Left forelimb (tissue), 1 donor: ENCODE measurements around the gene TMEM238L.
"Not testable (repeated sequence)": the region's sequence is repeated elsewhere in the genome, so short reads cannot be mapped to it uniquely, and the experiment has no call there.

Source experiments
- DNase-seq: peaks from one replicate; pipeline ENCODE4 v3.0.0-alpha.2; 2018; ENCODE audit warnings: low spot score

The TMEM238L gene, protein sequence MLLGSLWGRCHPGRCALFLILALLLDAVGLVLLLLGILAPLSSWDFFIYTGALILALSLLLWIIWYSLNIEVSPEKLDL

GRCh38 chr17:10803830-10804475, at the start of gene TMEM238L:
Gene TMEM238L, minus strand, starts transcription at chr17:10804099. Its CDS starts 136 bp downstream, at chr17:10803963.
- peak; percentile 51 for DNase-seq

GRCh38 chr17:10846636-10847035, 42.7 kb upstream of the TMEM238L start:
- not testable (repeated sequence) for DNase-seq

- no peak for DNase-seq
Observed at GRCh38 chr17:10845388-10845751, 41.5 kb upstream of the TMEM238L start.

- DNase-seq, result peak; percentile 80
Observed at GRCh38 chr17:10844621-10845387, 40.9 kb upstream of the TMEM238L start.

GRCh38 chr17:10843811-10844210, 39.9 kb upstream of the TMEM238L start:
- DNase-seq, result no peak

- no peak for DNase-seq
Observed at GRCh38 chr17:10842658-10843057, 38.8 kb upstream of the TMEM238L start.

DNA sequence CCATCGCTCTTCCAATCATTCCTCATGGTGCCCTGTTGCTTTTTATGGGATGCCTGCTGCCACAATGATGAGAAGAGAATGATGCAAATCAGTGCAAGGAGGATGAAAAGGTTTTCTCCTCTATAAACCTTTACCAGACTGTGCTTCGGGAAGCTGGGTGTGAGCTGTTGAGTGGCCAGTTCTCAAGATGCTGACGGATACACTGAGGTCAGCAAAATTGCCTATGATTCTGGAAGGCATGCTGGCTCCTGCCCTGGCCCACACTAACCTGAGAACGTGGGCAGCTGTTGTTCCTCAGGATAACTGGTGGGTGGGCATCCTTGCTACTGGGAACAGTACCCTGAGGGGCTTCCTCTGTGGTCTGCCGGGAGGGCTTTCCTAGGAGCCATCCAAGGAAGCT, 34.8 kb upstream of the TMEM238L start:
- no peak for DNase-seq

- no peak for DNase-seq
Observed at GRCh38 chr17:10837921-10838320, 34.0 kb upstream of the TMEM238L start, which contains the start of gene PIRT. Gene PIRT, minus strand, starts transcription at chr17:10838087. Its CDS starts 12,442 bp downstream, at chr17:10825645.

GRCh38 chr17:10836966-10837590, 33.2 kb upstream of the TMEM238L start:
- no peak for DNase-seq

DNA sequence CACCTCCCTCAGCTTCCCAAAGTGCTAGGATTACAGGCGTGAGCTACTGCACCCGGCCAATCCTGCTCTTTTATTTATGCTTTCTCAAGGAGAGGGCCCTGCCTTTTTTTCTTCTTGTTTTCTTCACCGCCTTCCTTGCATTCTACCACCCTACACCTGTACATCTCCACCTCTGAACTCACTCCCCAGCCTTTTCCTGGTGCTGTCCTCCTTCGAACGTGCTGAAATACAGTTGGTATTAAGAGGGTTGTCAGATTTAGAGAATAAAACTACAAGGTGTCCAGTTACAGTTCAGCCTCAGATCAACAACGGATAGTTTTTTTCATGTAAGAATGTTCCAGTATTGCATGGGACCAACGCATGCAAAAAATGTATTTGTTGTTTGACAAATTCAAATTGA, 32.2 kb upstream of the TMEM238L start:
- DNase-seq, result no peak

GRCh38 chr17:10831696-10832095, 27.8 kb upstream of the TMEM238L start:
- no peak for DNase-seq

GRCh38 chr17:10827898-10828552, 24.1 kb upstream of the TMEM238L start:
- DNase-seq, result no peak

DNA sequence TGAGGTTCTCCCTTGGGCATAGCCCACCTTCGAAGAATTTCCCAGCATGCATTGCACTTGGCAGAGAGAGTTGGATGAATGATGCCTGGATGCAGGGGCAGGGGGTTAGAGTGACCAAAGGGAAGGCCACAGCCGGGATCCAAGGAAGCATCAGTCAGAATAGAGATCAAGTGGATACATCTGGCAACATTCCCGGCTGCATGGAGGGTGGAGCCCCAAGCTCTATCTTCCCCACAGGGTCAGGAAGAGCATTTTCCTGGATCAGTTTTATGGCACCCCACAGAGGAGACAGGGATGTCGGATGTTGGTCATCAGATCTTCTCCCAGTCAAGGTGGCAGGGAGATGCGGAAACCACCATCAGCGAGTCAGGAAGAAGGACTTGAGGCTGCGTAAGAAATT, 21.0 kb upstream of the TMEM238L start:
- DNase-seq, result no peak

GRCh38 chr17:10821770-10822169, 17.9 kb upstream of the TMEM238L start:
- no peak for DNase-seq

DNA sequence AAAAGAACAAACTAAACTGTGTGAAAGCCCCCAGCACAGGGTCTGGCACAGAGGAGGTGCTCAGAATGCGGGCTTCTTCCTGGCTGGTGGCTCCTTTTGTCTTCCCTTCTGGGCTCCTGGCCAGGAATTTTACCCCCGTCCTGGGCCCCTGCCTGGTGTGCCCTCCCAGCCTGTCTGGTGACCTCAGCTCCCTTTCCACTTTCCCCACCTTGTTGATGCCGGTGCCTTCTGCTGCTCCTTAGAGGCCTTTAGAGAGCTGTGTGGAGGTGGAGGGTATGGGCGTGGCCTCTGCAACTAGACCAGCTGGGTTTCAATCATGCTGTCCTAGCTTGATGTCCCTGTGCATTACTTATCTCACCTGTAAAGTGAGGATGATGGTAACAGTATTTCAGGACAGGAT, 17.2 kb upstream of the TMEM238L start:
- DNase-seq, result no peak

GRCh38 chr17:10815319-10815718, 11.4 kb upstream of the TMEM238L start:
- no peak for DNase-seq

- no peak for DNase-seq
Observed at GRCh38 chr17:10814075-10814474, 10.2 kb upstream of the TMEM238L start.

- DNase-seq, result no peak
Observed at GRCh38 chr17:10812674-10813073, 8.8 kb upstream of the TMEM238L start.

- no peak for DNase-seq
Observed at GRCh38 chr17:10809605-10810004, 5.7 kb upstream of the TMEM238L start.

- no peak for DNase-seq
Observed at GRCh38 chr17:10807704-10808128, 3.8 kb upstream of the TMEM238L start.

GRCh38 chr17:10806545-10807262, 2.8 kb upstream of the TMEM238L start:
- no peak for DNase-seq

DNA sequence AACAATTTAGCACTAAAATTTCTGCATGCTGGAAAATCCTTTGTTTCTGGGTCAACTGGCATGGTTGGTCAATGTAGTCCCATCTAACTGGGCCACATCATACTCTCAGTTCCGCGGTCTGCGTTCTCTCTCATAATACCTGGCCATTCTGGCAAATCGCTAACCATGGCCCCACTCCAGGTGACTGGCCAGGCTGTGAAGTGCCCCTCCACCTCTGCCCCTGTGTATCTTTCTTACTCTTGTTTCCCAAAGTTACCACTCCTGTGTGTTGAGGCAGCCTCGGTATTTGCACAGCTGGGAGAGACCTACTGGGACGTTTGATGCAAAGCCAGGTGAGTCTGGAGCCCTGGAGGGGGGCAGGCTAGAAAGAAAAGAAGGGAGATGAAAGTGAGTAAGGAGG, 2.0 kb upstream of the TMEM238L start:
- no peak for DNase-seq
